HEK293T (cell line): ENCODE data around the gene ERBB2.

Experiments
- ARNT ChIP-seq: fragments of 450-650 bp; IDR thresholded peaks from 2 replicates; pipeline ENCODE4 v1.6.1; 2017; ENCODE audit warnings: mild to moderate bottlenecking
- BHLHE40 ChIP-seq: fragments of 450-650 bp; IDR thresholded peaks from 2 replicates; pipeline ENCODE4 v1.6.1; 2016; ENCODE audit warnings: mild to moderate bottlenecking, moderate library complexity, borderline replicate concordance
- ELF4 ChIP-seq: fragments of 450-650 bp; IDR thresholded peaks from 2 replicates; pipeline ENCODE4 v1.6.1; 2017; ENCODE audit warnings: antibody characterized with exemption
- FOXA1 ChIP-seq: fragments of 450-650 bp; IDR thresholded peaks from 2 replicates; pipeline ENCODE4 v1.6.1; 2016; ENCODE audit warnings: mild to moderate bottlenecking
- FOXK2 ChIP-seq: fragments of 450-650 bp; IDR thresholded peaks from 2 replicates; pipeline ENCODE4 v1.6.1; 2016; ENCODE audit warnings: mild to moderate bottlenecking
- FOXM1 ChIP-seq: fragments of 450-650 bp; IDR thresholded peaks from 2 replicates; pipeline ENCODE4 v1.6.1; 2017; ENCODE audit warnings: mild to moderate bottlenecking, borderline replicate concordance
- L3MBTL2 ChIP-seq: fragments of 450-650 bp; conservative IDR thresholded peaks from 2 replicates; pipeline ENCODE4 v1.6.1; 2016; ENCODE audit warnings: mild to moderate bottlenecking
- NFRKB ChIP-seq: fragments of 450-650 bp; IDR thresholded peaks from 2 replicates; pipeline ENCODE4 v1.6.1; 2016; ENCODE audit warnings: mild to moderate bottlenecking, moderate library complexity
- SP1 ChIP-seq: fragments of 450-650 bp; IDR thresholded peaks from 2 replicates; pipeline ENCODE4 v1.6.1; 2017
- SUZ12 ChIP-seq: fragments of 450-650 bp; IDR thresholded peaks from 2 replicates; pipeline ENCODE4 v1.6.1; 2016; ENCODE audit warnings: mild to moderate bottlenecking
- TARDBP ChIP-seq: fragments of 450-650 bp; IDR thresholded peaks from 2 replicates; pipeline ENCODE4 v1.6.1; 2016
- TF ChIP-seq, protein P1 (sequence below): fragments of 450-650 bp; IDR thresholded peaks from 2 replicates; pipeline ENCODE4 v1.6.1; 2016

DNA sequence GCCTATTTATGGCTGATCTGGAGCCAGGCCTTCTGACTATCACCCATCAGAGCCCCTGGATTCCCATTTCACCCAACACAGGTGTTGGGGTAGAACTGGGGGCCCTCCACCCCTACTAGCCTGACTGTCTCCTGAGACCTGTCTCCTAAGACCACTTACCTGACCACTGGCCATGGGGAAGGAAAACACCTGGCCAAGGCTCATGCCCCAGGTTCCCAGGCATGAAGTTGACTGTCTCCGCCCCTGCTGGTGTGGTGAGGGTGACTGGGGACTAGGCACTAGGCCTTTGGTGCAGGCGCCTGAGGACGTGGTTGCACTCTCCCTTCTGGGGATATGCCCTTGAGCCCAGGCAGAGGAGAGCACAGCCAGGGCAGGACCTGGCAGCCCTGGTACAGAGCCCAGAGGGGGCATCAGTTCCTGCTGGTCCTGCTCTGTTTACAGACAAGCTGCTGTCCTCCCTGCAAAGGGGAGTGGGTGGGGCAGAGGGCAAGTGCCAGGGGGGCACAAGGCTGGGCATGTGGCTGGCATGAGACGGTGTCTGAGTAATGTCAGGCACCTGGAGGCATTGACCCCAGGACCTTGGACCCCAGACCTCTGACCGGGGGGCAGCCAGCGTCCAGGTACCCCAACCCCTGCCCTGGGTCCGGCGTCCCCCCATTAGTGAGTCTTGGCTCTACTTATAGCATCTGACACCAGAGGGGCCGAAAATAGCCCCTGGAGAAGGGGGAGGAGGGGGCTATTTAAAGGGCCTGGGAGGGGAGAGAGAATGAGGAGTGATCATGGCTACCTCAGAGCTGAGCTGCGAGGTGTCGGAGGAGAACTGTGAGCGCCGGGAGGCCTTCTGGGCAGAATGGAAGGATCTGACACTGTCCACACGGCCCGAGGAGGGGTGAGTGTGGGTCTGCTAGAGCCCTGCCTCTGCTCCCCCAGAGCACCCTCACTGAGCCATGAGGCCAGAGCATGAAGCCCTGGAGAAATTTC, 35.0 kb upstream of the ERBB2 start, which contains the start of gene TCAP:
- TF ChIP-seq FOXK2 (no peak), FOXM1 (no peak), L3MBTL2 (no peak), SP1 (no peak), ELF4 (no peak), TARDBP (no peak), BHLHE40 (no peak), ARNT (no peak), NFRKB (no peak), SUZ12 (no peak), FOXA1 (no peak)
- TF ChIP-seq, protein P1, sequence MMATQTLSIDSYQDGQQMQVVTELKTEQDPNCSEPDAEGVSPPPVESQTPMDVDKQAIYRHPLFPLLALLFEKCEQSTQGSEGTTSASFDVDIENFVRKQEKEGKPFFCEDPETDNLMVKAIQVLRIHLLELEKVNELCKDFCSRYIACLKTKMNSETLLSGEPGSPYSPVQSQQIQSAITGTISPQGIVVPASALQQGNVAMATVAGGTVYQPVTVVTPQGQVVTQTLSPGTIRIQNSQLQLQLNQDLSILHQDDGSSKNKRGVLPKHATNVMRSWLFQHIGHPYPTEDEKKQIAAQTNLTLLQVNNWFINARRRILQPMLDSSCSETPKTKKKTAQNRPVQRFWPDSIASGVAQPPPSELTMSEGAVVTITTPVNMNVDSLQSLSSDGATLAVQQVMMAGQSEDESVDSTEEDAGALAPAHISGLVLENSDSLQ = no peak
